B cell (primary cell): ENCODE data around the gene PPP1R18. TPM values are rescaled to one million over a fixed set of nuclear protein-coding genes. Genes with fewer than 3 reads are reported as not detected.

ENCODE experiments used
- ATAC-seq: fragments of 200-7000 bp; cut with Tn5 transposase; one replicate; pipeline ENCODE4 v1.10.0; 2021; ENCODE audit warnings: low read depth, mild to moderate bottlenecking, moderate number of reproducible peaks, moderate library complexity
- CTCF ChIA-PET: fragments of 350-600 bp; sonication (Branson Sonifier 250); formaldehyde crosslinking; loops from one replicate; lab custom pipeline; 2021; ENCODE audit warnings: antibody characterized with exemption, inconsistent platforms; lab: Charles Lee
- POLR2A ChIA-PET: fragments of 350-600 bp; sonication (Branson Sonifier 250); formaldehyde crosslinking; loops from one replicate; lab custom pipeline; 2021; ENCODE audit warnings: antibody characterized with exemption; lab: Charles Lee
- DNase-seq: peaks from one replicate; pipeline ENCODE4 v3.0.0; 2013
- H2AFZ ChIP-seq: 2 replicates; pipeline ENCODE4 v1.6.1; 2012; ENCODE audit warnings: mild to moderate bottlenecking, low read depth, low read length; ENCODE audit not compliant: insufficient read depth, poor library complexity, severe bottlenecking
- H3K27ac ChIP-seq, 2 donors: 1 replicate in 1 of 2; 2 replicates in 1 of 2; pipeline ENCODE4 v1.5.1; 2012 to 2013; ENCODE audit warnings: low read length in 2 of 2, mild to moderate bottlenecking in 2 of 2, moderate library complexity in 1 of 2
- H3K27me3 ChIP-seq, 4 experiments: fragments of 200-600 bp in 1 of 4; sonication (generic) in 1 of 4; replicated peaks in 1 of 4; 1 replicate in 2 of 4; 2 replicates in 2 of 4; pipeline versions ENCODE4 v1.6.1 to v1.7.0; 2013 to 2016; ENCODE audit warnings: low read length in 3 of 4, mild to moderate bottlenecking in 2 of 4, mixed read lengths in 1 of 4, moderate library complexity in 1 of 4; ENCODE audit not compliant: insufficient read depth in 4 of 4, control insufficient read depth in 3 of 4; ENCODE audit errors: control extremely low read depth in 1 of 4
- H3K36me3 ChIP-seq, 2 experiments: replicated peaks in 1 of 2; 1 replicate in 1 of 2; 2 replicates in 1 of 2; pipeline versions ENCODE4 v1.6.1 to v1.7.1; 2013; ENCODE audit warnings: low read length in 1 of 2; ENCODE audit not compliant: insufficient read depth in 2 of 2, control insufficient read depth in 1 of 2; ENCODE audit errors: control extremely low read depth in 1 of 2, extremely low read depth in 1 of 2
- H3K4me1 ChIP-seq, 2 donors: fragments of 200-600 bp in 1 of 2; sonication (generic) in 1 of 2; 1 replicate in 1 of 2; 2 replicates in 1 of 2; pipeline versions ENCODE4 v1.5.1 to v1.6.1; 2013 to 2017; ENCODE audit warnings: low read length in 2 of 2; ENCODE audit not compliant: control insufficient read depth in 2 of 2, insufficient read depth in 2 of 2
- H3K4me2 ChIP-seq: replicated peaks from 2 replicates; pipeline ENCODE3; 2012; ENCODE audit warnings: mild to moderate bottlenecking, low read depth, low read length; ENCODE audit not compliant: poor library complexity, severe bottlenecking
- H3K4me3 ChIP-seq, 5 experiments: fragments of 200-600 bp in 1 of 5; sonication (generic) in 1 of 5; 1 replicate in 3 of 5; 2 replicates in 2 of 5; pipeline versions ENCODE4 v1.5.1 to v1.7.0; 2011 to 2016; ENCODE audit warnings: low read length in 4 of 5, mild to moderate bottlenecking in 4 of 5, low read depth in 2 of 5, control low read depth in 1 of 5, moderate library complexity in 1 of 5; ENCODE audit not compliant: insufficient read depth in 1 of 5; ENCODE audit errors: control extremely low read depth in 1 of 5, extremely low read depth in 1 of 5
- H3K79me2 ChIP-seq: fragments of 200-600 bp; sonication (generic); one replicate; pipeline ENCODE4 v1.6.0; 2016; ENCODE audit warnings: low read length; ENCODE audit not compliant: control insufficient read depth, insufficient read depth
- H3K9ac ChIP-seq: fragments of 200-600 bp; sonication (generic); 2 replicates; pipeline ENCODE4 v1.6.1; 2017; ENCODE audit warnings: mild to moderate bottlenecking, low read length, moderate library complexity
- H3K9me3 ChIP-seq, 3 donors: one replicate each; pipeline versions ENCODE4 v1.6.1 to v1.7.1; 2013; ENCODE audit warnings: low read length in 2 of 3; ENCODE audit not compliant: control insufficient read depth in 2 of 3, insufficient read depth in 1 of 3; ENCODE audit errors: control extremely low read depth in 1 of 3
- H4K20me1 ChIP-seq: 2 replicates; pipeline ENCODE4 v1.6.0; 2012; ENCODE audit warnings: mild to moderate bottlenecking, low read length; ENCODE audit not compliant: insufficient read depth, control insufficient read depth, poor library complexity, severe bottlenecking
- H3K27ac Mint-ChIP-seq: one replicate; pipeline ENCODE4 v1.8.0; 2021; ENCODE audit warnings: mixed read lengths
- H3K27me3 Mint-ChIP-seq: one replicate; pipeline ENCODE4 v1.8.0; 2021; ENCODE audit warnings: mixed read lengths
- H3K4me1 Mint-ChIP-seq: one replicate; pipeline ENCODE4 v1.8.0; 2021; ENCODE audit warnings: mixed read lengths
- H3K4me3 Mint-ChIP-seq: one replicate; pipeline ENCODE4 v1.8.0; 2021; ENCODE audit warnings: mixed read lengths
- H3K9me3 Mint-ChIP-seq: one replicate; pipeline ENCODE4 v1.8.0; 2022; ENCODE audit warnings: mixed read lengths; ENCODE audit not compliant: insufficient read depth
- CTCF ChIP-seq: fragments of 200-600 bp; IDR thresholded peaks from one replicate; pipeline ENCODE4 v1.8.0; 2022; ENCODE audit warnings: antibody characterized with exemption, mild to moderate bottlenecking
- EZH2 ChIP-seq: IDR thresholded peaks from 2 replicates; pipeline ENCODE4 v1.6.1; 2012; ENCODE audit warnings: borderline replicate concordance, low read depth, mild to moderate bottlenecking, moderate library complexity, low read length; ENCODE audit not compliant: insufficient read depth, poor library complexity, severe bottlenecking
- WGBS: methylation state at CpG from one replicate; pipeline ENCODE4 v1.1.5; 2013; ENCODE audit warnings: missing lambda C conversion rate; ENCODE audit not compliant: insufficient coverage; 5-methylcytosine and 5-hydroxymethylcytosine counted together
- intact Hi-C: fragments of 100-400 bp; cut with micrococcal nuclease; formaldehyde crosslinking; loops from one replicate; pipeline ENCODE4 v1.10.0; 2022
- polyA plus RNA-seq: library from polyadenylated mRNA; depleted of rRNA; stranded (reverse); fragments of >200 nt; gene quantifications from 2 replicates; pipeline ENCODE4 v1.2.3, GENCODE V29; 2012
- total RNA-seq, 2 donors: library from RNA; stranded (reverse); fragments of 120-200 nt in 1 of 2; gene quantifications; 1 replicate in 1 of 2; 2 replicates in 1 of 2; pipeline versions ENCODE4 v1.2.3 to v1.2.4, GENCODE V29; 2013 to 2022

PPP1R18 gene
- total and polyA plus RNA-seq, 2 donors (not counting 1 experiment from before 2014, with no cell fraction given) = 113 to 125 TPM

DNA sequence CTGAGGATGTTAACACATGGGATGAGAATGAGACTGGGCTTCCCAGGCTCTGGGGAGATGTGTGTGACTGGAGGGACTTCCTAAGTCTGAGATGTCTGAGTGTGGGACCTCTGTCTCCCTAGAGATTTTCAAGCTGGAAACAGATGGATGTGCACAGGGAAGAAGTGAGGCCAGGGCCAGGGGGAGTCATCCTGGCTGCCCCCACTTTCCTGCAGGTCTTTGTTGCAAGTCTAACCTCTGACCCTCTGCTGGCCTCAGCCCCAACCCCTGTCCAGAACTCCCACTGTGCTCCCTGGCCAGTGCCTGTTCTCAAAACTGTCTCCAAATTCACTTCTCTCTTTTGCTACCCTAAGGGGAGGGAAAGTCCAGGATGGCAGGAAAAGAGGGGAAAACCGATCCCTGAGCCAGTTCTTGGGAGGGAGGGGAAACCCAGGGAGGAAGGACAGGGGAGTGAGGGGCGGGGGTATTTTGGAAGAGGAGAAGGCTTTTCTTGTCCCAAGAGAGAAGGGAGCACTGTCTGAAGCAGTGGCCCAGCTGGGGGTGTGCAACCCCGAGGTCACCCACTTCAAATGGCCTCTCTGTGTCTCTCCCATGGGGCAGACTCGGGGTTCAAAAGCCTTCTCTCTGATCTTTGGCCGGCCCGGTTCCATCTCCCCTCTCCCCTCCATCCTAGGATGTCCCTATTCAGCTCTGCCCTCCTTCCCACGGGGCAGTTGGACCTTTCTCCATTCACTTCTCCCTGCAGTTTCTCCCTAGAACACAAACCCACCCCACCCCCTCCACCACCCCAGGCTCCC is 3.1 kb downstream of the PPP1R18 start:
- ChIA-PET POLR2A (interaction anchor here (0.6 to 8.7 kb wide), 6 partner anchors 11 to 843 kb away, joined by 3 to 216 read pairs (median 6); partner anchors contain the start of genes DHX16, MDC1 and TUBB), CTCF (interaction anchor here (0.6 to 19.8 kb wide), 4 partner anchors 10 to 200 kb away, joined by 3 to 963 read pairs (median 4); partner anchors contain the start of genes MDC1 and TUBB)
- intact Hi-C loops = no loop called here
- Mint-ChIP-seq H3K27me3 (no peaks in the 10 kb centered on the region), H3K4me3 (peak overlapping the region; percentile 97), H3K4me1 (peaks cover 69% of the 10 kb centered on the region), H3K9me3 (no peaks in the 10 kb centered on the region), H3K27ac (peak overlapping the region; percentile 99)
- H3K36me3 ChIP-seq = peaks cover 0 to 32% of the 10 kb centered on the region in 2 experiments
- TF ChIP-seq EZH2 = no peak
- no peak for TF ChIP-seq CTCF
- ATAC-seq = no peak
- H3K27me3 ChIP-seq = no peaks in the 10 kb centered on the region
- peak overlapping the region; percentile 100 for H3K4me2 ChIP-seq
- H3K79me2 ChIP-seq = peaks cover 87% of the 10 kb centered on the region
- DNase-seq = no peak
- WGBS = 0% methylated on average over 6 of the region's 7 CpGs
- peak overlapping the region; percentile 98 for H3K9ac ChIP-seq
- H3K4me3 ChIP-seq = peak overlapping the region; percentile 91 to 100 (median 97)
- peak overlapping the region; percentile 57 to 97 for H3K27ac ChIP-seq
- H2AFZ ChIP-seq = no peak overlapping the region
- no peaks in the 10 kb centered on the region for H3K9me3 ChIP-seq
- H4K20me1 ChIP-seq = peaks cover 83% of the 10 kb centered on the region
- peaks cover 48 to 52% of the 10 kb centered on the region in 2 donors for H3K4me1 ChIP-seq
